ENCODE results near the gene RSF1.

- TF ChIP-seq, protein P1, sequence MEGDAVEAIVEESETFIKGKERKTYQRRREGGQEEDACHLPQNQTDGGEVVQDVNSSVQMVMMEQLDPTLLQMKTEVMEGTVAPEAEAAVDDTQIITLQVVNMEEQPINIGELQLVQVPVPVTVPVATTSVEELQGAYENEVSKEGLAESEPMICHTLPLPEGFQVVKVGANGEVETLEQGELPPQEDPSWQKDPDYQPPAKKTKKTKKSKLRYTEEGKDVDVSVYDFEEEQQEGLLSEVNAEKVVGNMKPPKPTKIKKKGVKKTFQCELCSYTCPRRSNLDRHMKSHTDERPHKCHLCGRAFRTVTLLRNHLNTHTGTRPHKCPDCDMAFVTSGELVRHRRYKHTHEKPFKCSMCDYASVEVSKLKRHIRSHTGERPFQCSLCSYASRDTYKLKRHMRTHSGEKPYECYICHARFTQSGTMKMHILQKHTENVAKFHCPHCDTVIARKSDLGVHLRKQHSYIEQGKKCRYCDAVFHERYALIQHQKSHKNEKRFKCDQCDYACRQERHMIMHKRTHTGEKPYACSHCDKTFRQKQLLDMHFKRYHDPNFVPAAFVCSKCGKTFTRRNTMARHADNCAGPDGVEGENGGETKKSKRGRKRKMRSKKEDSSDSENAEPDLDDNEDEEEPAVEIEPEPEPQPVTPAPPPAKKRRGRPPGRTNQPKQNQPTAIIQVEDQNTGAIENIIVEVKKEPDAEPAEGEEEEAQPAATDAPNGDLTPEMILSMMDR (optimal IDR thresholded peaks at IDR 0.05 in 1 of 3, IDR thresholded peaks at IDR 0.05 in 1 of 3, conservative IDR thresholded peaks at IDR 0.05 in 1 of 3; ENCODE audit: extremely low read depth in 1 of 3, insufficient read depth in 2 of 3, low read length in 3 of 3), result no peak
- TF ChIP-seq EZH2 (IDR thresholded peaks at IDR 0.05; ENCODE audit: low read length), result no peak
Observed at GRCh38 chr11:77854838-77855237, 34.3 kb upstream of the RSF1 start.
